Common myeloid progenitor, CD34-positive (primary cell): ENCODE measurements around the gene CHRNG.

Experiments
- CTCF ChIA-PET: fragments of 350-600 bp; sonication (Branson Sonifier 250); formaldehyde crosslinking; loops from one replicate; lab custom pipeline; 2021; ENCODE audit warnings: antibody characterized with exemption; lab: Charles Lee
- POLR2A ChIA-PET: fragments of 350-600 bp; sonication (Branson Sonifier 250); formaldehyde crosslinking; loops from one replicate; lab custom pipeline; 2021; ENCODE audit warnings: antibody characterized with exemption; lab: Charles Lee
- DNase-seq, 3 donors: peaks; one replicate each; pipeline versions ENCODE4 v3.0.0 to v3.0.0-alpha.2; 2013
- H3K27ac ChIP-seq, 2 experiments: 1 replicate in 1 of 2; 2 replicates in 1 of 2; pipeline ENCODE4 v1.7.0; 2013; ENCODE audit warnings: inconsistent platforms in 2 of 2, low read length in 2 of 2, mild to moderate bottlenecking in 2 of 2, low read depth in 1 of 2, moderate library complexity in 1 of 2; ENCODE audit not compliant: severe bottlenecking in 2 of 2, insufficient read depth in 1 of 2, poor library complexity in 1 of 2
- H3K27me3 ChIP-seq, 5 experiments: replicated peaks in 2 of 5; 1 replicate in 3 of 5; 2 replicates in 2 of 5; pipeline versions ENCODE4 v1.6.1 to v1.7.0; 2013; ENCODE audit warnings: low read length in 4 of 5, mild to moderate bottlenecking in 2 of 5, moderate library complexity in 2 of 5, inconsistent platforms in 1 of 5; ENCODE audit not compliant: insufficient read depth in 5 of 5, control insufficient read depth in 4 of 5
- H3K36me3 ChIP-seq, 4 experiments: 1 replicate in 2 of 4; 2 replicates in 2 of 4; pipeline versions ENCODE4 v1.6.1 to v1.7.0; 2013; ENCODE audit warnings: low read length in 3 of 4, control low read depth in 1 of 4, mild to moderate bottlenecking in 1 of 4; ENCODE audit not compliant: control insufficient read depth in 4 of 4, insufficient read depth in 4 of 4
- H3K4me1 ChIP-seq, 4 experiments: 1 replicate in 3 of 4; 2 replicates in 1 of 4; pipeline versions ENCODE4 v1.6.1 to v1.7.1; 2013; ENCODE audit warnings: low read length in 3 of 4, mild to moderate bottlenecking in 3 of 4, control low read depth in 1 of 4, inconsistent platforms in 1 of 4, moderate library complexity in 1 of 4; ENCODE audit not compliant: control insufficient read depth in 4 of 4, insufficient read depth in 4 of 4; ENCODE audit errors: control extremely low read depth in 1 of 4
- H3K4me3 ChIP-seq, 7 experiments: 1 replicate in 4 of 7; 2 replicates in 3 of 7; pipeline versions ENCODE4 v1.5.1 to v1.7.0; 2013; ENCODE audit warnings: mild to moderate bottlenecking in 7 of 7, low read length in 6 of 7, moderate library complexity in 6 of 7, inconsistent platforms in 2 of 7, low read depth in 2 of 7, control low read depth in 1 of 7; ENCODE audit not compliant: insufficient read depth in 4 of 7, control insufficient read depth in 1 of 7; ENCODE audit errors: extremely low read depth in 1 of 7
- H3K9me3 ChIP-seq, 5 experiments: 1 replicate in 4 of 5; 2 replicates in 1 of 5; pipeline versions ENCODE4 v1.6.1 to v1.7.1; 2013; ENCODE audit warnings: low read length in 4 of 5, mild to moderate bottlenecking in 2 of 5, inconsistent platforms in 1 of 5, low read depth in 1 of 5, moderate library complexity in 1 of 5; ENCODE audit not compliant: control insufficient read depth in 4 of 5, insufficient read depth in 2 of 5; ENCODE audit errors: control extremely low read depth in 1 of 5
- WGBS: methylation state at CpG from one replicate; pipeline ENCODE4 v1.1.5; 2013; ENCODE audit not compliant: insufficient coverage; 5-methylcytosine and 5-hydroxymethylcytosine counted together

Gene CHRNG

GRCh38 chr2:232593982-232594381 lies 54.5 kb downstream of the CHRNG start:
- Histone ChIP-seq H3K9me3 (no peaks in the 10 kb centered on the region), H3K27ac (no peak overlapping the region), H3K36me3 (no peaks in the 10 kb centered on the region), H3K4me1 (peaks cover 0 to 10% (median 4%) of the 10 kb centered on the region in 4 experiments), H3K27me3 (no peaks in the 10 kb centered on the region), H3K4me3 (no peak overlapping the region)
- POLR2A ChIA-PET, result no interaction called here
- CTCF ChIA-PET, result interaction anchor here (1.2 kb wide), 1 partner anchor 9 kb away, joined by 3 read pairs; no protein-coding TSS in a partner anchor
- DNase-seq, result no peak
- WGBS, result 94% methylated on average over 5 of the region's 7 CpGs
